RWPE1 (cell line): ENCODE results near the gene UBL4B.

Experiments
- CTCF ChIA-PET: fragments of 350-600 bp; sonication (Branson Sonifier 250); formaldehyde crosslinking; extraction: SDS; loops from one replicate; lab custom pipeline; 2021; lab: Yijun Ruan, JAX
- POLR2A ChIA-PET: fragments of 400-600 bp; formaldehyde crosslinking; extraction: SDS; loops from one replicate; lab custom pipeline; 2020; ENCODE audit warnings: antibody characterized with exemption; ENCODE audit not compliant: low non-redundant PET; lab: Yijun Ruan, JAX
- DNase-seq: peaks from one replicate; pipeline ENCODE4 v3.0.0; 2012; ENCODE audit warnings: low spot score
- H3K27ac ChIP-seq: fragments of 450-650 bp; 2 replicates; pipeline ENCODE4 v1.5.1; 2017
- TF ChIP-seq, protein P1 (sequence below): fragments of 450-650 bp; conservative IDR thresholded peaks from 2 replicates; pipeline ENCODE4 v1.5.1; 2017; ENCODE audit warnings: low read depth, mild to moderate bottlenecking

The UBL4B gene

DNA sequence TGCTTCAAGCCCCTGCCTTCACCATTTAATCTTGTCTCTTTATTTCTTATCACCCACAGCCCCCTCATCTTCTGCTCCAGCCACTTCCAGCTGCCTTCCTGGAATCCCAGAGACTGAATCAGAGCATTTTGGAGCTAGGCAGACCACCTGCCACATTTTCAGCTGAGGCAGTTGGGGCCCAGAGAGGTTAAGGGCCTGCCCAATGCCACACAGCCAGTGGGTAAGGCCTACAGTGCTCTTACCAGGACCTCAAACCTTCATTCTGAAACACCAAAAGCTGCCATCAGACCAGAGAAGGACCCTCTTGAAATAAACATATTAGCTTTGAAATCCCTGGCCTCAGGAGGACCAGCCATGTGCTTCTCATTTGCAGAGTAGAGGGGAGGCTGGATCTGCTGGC is 20.4 kb downstream of the UBL4B start:
- no peak for DNase-seq
- CTCF ChIA-PET, result interaction anchor here (0.7 kb wide), 1 partner anchor 79 kb away, joined by 3 read pairs; no protein-coding TSS in a partner anchor
- no peak overlapping the region for H3K27ac ChIP-seq
- POLR2A ChIA-PET, result no interaction called here
- TF ChIP-seq, protein P1, sequence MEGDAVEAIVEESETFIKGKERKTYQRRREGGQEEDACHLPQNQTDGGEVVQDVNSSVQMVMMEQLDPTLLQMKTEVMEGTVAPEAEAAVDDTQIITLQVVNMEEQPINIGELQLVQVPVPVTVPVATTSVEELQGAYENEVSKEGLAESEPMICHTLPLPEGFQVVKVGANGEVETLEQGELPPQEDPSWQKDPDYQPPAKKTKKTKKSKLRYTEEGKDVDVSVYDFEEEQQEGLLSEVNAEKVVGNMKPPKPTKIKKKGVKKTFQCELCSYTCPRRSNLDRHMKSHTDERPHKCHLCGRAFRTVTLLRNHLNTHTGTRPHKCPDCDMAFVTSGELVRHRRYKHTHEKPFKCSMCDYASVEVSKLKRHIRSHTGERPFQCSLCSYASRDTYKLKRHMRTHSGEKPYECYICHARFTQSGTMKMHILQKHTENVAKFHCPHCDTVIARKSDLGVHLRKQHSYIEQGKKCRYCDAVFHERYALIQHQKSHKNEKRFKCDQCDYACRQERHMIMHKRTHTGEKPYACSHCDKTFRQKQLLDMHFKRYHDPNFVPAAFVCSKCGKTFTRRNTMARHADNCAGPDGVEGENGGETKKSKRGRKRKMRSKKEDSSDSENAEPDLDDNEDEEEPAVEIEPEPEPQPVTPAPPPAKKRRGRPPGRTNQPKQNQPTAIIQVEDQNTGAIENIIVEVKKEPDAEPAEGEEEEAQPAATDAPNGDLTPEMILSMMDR, result no peak

DNA sequence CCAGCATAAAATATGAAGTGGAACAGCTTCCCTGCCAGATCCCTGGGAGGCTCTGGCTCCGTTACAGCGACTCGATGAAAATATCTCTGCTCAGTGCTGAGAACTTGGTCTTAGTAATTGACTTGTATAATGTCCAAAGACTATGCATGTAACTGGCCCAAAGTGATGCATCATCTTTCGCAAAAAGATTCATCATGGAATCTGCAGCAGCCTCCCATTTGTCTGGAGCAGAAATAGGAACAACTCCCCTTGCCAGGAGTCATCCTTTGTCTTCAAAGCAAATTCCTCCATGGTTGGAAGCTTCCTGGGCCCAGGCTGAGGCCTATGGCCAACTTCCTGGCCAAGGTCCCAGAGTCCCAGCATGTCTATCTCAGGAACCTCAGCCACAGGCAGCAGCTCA is 21.2 kb downstream of the UBL4B start:
- CTCF ChIA-PET, result interaction anchor here (0.6 kb wide), 1 partner anchor 53 kb away, joined by 3 read pairs; no protein-coding TSS in a partner anchor
- TF ChIP-seq, protein P1, result no peak
- H3K27ac ChIP-seq, result no peak overlapping the region
- POLR2A ChIA-PET, result no interaction called here
- DNase-seq, result no peak

DNA sequence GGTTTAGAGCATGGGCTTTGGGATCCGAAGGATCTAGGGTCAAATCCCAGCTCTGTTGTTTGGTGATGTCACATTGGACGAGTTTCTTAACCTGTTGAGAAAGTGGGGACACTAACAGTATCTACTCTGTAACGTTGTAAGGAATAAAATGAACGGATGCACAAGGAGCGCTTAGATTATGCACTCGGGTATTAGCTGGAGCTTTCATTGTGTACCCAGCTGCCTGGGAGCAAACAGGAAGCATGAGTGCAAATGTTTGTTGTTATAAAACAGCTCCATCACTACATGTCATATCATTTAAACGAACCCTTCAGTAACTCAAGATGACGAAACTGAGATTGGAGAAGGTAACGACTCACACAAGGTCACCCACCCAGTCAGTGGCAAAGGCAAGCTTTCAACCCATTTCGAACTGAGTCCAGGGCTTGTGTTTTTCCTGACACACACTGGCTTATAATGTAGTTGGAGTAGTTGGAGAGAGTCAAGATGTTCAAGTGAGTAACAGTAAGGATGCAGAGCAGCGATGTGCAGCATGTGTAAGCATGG is 21.9 kb downstream of the UBL4B start:
- no peak overlapping the region for H3K27ac ChIP-seq
- no peak for DNase-seq
- POLR2A ChIA-PET, result no interaction called here
- TF ChIP-seq, protein P1, result no peak
- CTCF ChIA-PET, result interaction anchor here (0.6 to 0.8 kb wide), 3 partner anchors 46 to 104 kb away, joined by 3 read pairs; no protein-coding TSS in a partner anchor

DNA sequence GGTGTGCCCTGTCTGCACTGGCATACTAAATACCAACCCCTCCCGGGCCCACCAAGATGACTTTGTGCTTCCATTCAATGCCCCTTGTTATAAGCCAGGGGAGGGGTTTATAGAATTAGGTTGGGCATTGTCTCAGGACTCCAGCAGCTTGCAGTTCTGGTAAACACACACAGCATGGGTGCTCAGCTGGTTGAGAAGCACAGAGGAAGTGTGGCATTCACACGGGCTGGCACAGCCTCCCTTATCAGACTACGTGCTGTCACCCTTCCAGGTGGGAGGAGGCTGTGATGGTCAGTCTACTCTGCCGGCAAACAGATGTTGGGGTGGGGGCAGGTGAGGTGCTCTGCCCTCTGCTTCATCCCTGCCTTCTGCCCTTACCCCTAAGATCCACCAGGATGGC is 23.0 kb downstream of the UBL4B start:
- ChIA-PET POLR2A (no interaction called here), CTCF (no interaction called here)
- no peak overlapping the region for H3K27ac ChIP-seq
- DNase-seq, result no peak
- TF ChIP-seq, protein P1, result no peak

DNA sequence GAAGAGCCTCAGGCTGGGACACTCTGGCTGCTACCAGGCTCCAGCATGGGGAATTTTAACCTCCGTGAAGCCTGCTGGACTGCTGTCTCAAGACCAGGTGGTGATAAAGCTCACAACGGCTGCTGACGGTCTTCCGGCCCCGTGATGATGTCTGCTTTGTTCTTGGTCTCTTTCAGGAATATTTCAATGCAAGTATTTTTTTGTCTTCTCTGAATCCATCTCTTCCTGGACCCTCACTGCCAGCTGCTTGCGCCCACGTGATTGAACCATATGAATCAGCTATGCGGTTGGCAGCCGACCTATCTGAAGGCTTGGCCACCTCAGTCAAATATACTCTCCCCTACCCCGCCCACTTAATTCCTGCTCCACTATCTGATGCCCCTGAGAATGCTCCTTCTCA is 23.4 kb downstream of the UBL4B start:
- CTCF ChIA-PET, result interaction anchor here (0.7 kb wide), 1 partner anchor 100 kb away, joined by 5 read pairs; no protein-coding TSS in a partner anchor
- no peak for DNase-seq

DNA sequence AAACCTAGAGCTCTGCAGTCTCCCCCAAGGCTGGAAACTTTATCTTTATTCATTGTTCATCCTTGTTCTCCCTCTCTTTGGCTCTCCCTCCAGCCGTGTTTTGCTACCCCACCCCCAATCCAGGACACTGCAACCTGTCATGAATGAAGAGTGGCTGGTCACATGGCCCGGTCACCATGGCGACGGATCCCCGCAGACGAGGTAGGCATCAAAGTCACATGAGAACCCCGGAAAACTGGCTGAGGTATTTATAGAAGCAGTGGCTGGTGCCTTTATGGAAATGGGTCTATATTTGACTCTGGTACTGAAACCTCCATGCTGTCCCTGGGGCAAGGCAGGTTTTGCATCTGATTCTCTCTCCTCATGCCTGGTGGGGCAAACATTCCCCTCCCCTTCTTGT is 24.7 kb downstream of the UBL4B start:
- no peak for DNase-seq
- ChIA-PET POLR2A (no interaction called here), CTCF (interaction anchor here (0.6 kb wide), 1 partner anchor 83 kb away, joined by 6 read pairs; no protein-coding TSS in a partner anchor)
- TF ChIP-seq, protein P1, result no peak
- H3K27ac ChIP-seq, result no peak overlapping the region

More for the DNA sequence above, 23.4 kb downstream of the UBL4B start:
- TF ChIP-seq, protein P1, result no peak
- POLR2A ChIA-PET, result no interaction called here
- H3K27ac ChIP-seq, result no peak overlapping the region
